NCI-H2107 treated with DMSO at 0.1 percent for 48 hours (cell line): ENCODE measurements around the gene LRRFIP2.
"Not testable (repeated sequence)": the region's sequence is repeated elsewhere in the genome, so short reads cannot be mapped to it uniquely, and the experiment has no call there.

Experiments
- DNase-seq: peaks from one replicate; lab custom pipeline; 2025; ENCODE audit not compliant: unreplicated experiment; lab: John Stamatoyannopoulos, UW

Gene LRRFIP2

DNA sequence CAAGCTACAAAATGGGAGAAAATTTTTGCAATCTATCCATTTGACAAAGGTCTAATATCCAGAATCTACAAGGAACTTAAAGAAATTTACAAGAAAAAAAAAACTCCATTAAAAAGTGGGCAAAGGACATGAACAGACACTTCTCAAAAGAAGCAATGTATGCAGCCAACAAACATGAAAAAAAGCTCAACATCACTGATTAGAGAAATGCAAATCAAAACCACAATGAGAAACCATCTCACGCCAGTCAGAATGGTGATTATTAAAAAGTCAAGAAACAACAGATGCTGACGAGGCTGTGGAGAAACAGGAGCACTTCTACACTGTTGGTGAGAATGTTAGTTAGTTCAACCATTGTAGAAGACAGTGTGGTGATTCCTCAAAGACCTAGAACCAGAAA lies 27.5 kb downstream of the LRRFIP2 start:
- not testable (repeated sequence) for DNase-seq

DNA sequence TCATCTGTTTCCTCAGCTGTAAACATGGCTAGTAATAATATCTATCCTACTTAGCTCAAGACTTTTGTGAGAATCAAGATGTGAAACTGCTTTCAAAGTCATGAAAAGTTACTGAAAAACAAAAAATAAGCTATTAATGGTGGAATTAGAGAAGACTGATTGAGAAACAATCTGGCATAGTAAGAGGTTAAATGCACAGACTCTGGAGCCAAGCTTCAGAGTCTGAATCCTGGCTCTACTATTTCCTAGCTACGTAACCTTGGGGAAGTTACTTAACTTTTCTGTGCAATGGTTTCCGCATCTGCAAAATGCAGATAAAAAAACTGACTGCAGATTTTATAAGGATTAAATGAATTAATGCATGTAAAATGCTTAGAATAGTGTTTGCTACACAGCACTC lies 28.8 kb downstream of the LRRFIP2 start:
- DNase-seq: no peak

DNA sequence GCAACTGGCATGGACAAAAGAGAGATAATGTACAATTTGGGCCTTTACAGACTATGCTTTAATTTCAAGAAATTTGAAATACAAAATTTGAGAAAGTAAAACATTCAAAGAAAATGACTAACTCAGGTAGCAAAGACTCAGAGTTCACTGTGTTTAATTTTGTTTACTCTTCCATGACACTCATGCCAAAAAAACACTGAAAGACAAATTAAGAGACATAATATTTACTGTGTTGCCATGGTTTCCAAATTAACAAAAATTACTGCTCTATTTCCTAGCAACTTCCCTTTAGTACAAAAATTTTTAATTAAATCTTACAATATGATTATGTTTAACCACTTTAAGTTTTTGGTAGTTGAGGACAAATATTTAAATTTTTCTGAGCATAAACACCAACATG lies 29.6 kb downstream of the LRRFIP2 start:
- no peak for DNase-seq

DNA sequence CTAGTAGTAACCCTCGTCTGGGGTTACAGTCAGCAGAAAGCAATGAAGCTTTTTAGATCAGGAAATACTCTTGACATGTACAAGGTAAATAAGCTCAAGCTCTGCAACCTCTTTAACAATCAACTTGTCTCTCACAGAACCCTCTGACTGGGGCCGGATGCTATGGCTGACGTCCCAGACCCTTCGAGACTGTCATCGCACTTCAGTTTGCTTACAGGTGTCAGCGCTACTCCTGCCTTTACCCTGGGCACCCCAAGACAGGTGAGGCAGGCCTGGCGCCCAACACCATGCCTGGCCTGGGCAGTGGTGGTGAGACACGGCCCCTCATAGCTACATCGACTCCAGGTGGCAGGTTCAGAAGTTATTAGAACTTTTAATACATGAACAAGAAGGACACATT lies 30.6 kb downstream of the LRRFIP2 start:
- no peak for DNase-seq

DNA sequence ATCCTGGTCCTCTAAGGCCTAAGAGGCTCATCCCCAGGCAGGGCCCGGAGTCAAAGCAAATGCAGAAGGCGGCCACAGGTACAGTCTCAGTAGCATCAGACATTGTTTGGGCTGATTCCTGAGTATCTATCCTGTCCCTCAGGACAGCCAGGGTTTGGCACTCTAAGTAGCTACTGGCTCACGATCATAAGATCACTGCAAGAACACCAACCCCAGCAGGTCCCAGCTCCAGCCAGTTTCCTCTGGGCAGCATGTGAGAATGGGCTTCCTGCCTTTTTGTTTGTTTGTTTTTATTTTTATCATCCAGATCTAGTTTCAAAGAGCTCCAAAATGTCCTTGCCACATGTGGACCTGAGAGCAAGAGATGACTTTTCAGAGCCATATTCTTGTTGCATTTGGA lies 32.7 kb downstream of the LRRFIP2 start:
- no peak for DNase-seq

DNA sequence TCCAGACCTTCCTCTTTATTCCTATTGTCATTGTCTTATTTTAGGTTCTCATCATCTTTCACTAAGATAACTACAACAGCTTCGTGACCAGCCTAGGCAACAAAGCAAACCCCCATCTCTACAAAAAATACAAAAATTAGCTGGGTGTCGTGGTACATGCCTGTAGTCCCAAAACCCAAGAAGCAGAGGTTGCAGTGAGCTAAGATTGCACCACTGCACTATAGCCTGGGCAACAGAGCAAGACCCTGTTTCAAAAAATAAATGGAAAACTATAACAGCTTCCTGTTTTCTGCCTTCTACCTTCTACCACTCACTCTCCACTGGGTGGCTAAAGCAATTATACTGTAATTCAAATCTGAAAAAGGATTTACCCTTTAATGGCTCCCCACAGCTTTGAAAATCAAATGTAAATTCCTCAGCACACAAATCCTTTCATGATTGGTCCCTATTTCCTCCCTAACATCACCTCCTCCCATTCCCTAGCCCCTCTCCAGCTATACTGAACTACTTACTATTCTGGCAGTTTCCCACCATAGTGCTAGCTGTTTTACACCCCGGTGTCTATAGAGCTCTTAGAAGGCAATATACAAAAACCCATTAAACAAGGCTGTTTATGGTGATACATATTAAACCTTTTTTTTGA lies 33.4 kb downstream of the LRRFIP2 start:
- no peak for DNase-seq

DNA sequence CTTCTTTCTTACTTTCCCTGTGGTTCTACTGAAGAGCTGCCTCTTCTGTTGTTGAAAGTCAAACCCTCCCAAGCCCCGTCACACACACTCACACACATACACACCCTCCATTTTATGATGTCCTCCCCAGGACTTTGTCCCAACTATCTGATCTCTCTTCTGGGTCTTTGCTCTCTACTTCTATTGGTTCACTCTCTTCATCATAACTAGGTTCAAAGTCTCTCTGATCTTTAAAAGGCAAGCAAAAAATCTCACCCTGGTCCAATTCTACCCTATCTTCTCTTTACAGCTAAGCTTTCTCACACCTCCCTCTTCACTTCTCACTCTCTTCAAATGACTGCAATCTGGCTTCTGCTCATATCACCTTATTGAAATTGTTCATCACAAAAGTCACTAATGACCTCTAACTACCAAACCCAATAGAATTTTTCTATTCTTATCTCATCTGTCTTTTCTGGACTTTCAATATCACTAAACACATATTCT lies 34.8 kb downstream of the LRRFIP2 start:
- DNase-seq: no peak

DNA sequence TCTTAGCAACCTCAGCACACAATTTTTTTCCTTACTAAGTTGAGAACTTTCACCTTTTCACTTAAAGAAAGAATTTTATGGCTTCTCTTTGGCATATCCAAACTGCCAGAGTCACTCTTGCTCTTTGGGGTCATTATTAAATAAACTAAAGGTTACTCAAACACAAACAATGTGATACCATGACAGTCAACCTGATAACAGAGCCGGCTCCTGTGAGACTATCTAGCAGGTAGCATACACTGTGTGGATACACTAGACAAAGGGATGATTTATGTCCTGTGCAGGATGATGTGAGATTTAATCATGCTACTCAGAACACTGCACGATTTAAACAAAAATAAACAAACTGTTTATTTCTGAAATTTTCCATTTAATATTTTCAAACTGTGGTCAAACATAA lies 35.6 kb downstream of the LRRFIP2 start:
- no peak for DNase-seq

DNA sequence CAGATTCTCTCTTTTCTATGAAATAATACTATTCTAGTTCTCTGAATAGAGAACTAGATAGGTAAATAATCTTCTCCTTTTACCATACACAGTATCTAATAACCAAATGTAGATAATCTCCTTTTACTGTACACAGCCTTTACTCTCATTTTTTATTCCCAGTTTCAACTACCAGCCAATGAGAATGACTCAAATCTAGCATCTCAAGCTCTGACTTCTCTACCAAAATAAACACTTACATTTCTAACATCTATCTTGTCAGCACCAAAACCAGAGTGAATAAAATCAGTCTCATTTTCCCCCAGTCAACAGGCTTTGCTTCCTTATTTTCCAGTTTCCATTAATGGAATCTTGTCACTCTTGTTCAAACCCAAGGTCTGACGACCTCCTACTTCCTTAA lies 36.9 kb downstream of the LRRFIP2 start:
- DNase-seq: no peak

DNA sequence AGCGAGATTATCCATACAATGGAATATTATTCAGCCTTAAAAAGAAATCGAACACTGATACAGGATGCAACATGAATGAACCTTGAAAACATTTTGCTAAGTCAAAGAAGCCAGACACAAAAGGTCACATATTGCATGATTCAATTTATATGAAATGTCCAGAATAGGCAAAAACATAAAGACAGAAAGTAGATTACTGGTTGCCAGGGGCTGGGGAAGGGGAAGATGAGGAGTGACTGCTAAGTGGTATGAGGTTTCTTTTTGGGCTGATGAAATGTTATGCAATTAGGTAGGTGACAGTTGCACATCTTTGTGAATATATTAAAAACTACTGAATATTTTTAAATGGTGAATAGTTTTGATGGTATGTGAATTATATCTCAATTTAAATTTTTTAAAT lies 38.3 kb downstream of the LRRFIP2 start:
- no peak for DNase-seq

DNA sequence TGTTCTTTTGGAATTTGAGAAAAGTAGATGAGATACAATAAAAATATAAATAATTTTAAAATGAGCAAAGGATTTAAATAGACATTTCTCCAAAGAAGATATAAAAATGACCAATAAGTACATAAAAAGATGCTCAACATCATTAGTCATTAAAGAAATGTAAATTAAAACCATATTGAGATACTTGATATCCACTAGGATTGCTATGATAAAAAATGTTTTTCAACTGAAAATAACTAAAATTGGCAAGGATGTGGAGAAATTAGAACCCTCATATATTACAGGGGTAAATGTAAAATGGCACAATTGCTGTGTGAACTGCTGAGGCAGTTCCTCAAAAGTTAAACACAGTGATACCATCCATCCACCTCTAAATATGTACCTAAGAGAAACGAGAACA lies 38.8 kb downstream of the LRRFIP2 start:
- DNase-seq: no peak

DNA sequence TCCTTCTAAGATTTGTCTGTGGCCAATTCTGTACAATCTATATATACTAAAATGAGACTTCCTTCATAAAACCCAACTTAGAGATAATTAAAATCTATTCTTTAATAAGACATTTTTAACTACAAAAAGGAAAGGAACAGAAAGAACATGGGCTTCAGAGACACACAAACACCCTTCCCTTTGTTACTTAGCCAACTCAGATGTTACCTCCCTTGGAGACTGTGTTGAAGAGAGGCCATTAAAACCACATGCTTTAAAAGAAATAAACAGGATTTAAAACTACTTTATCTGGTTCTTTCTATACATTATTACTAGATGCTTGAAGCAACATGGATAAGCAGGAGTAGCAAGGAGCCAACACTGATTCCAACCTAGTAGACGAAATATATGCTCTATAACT lies 42.0 kb downstream of the LRRFIP2 start:
- DNase-seq: no peak

DNA sequence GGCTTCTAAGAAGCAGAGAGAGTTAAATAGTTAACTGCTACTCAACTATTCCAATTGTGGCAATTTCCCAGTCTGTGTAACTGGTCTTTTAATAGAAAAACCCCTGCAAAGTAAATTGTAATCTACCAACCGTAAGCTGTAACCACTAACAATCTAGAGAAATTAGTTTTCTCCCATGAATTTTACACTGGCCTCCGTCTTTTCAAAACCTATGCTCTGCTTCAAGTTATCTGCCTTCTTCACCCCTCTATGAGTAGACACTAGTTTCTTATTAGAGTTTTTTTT lies 42.6 kb downstream of the LRRFIP2 start:
- DNase-seq: no peak

DNA sequence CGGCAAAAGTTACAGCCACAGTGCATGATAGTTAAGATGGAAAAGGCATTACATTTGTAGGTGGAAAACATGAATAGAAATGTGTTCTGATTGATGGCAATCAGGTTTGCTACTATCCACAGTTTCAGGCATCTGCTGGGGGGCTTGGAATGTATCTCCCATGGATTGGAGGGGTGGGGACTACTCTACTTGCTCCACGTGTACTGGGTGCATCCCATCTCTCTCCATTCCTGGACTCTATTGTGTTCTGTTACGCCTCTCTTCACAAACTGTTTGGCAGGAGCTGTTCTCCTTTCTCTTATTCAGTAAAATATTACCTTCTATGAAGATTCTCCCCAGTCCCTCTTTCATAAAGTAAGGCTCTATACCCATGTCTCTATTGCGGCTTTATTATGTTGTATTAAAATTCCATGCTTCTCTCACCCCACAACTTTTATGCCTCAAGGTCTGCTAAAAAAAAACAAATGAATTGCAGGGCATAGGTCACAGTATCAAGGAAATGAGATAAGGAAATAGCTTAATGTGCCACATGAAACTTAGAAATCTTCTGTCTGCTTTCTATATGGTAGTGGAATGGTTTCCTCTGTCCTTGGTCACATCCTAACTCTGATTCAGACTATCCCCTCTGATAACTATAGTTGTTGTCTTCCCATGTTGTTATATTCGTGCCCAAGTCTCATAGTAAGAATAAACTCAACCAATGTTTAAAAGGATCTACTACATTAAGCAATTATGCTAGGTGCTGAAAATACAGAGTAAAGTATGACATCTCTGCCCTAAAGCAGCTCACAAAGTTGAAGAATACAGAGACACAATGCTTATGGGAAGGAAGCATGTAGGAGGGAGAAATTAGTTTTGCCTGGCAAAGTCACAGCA lies 43.2 kb downstream of the LRRFIP2 start:
- DNase-seq: no peak

DNA sequence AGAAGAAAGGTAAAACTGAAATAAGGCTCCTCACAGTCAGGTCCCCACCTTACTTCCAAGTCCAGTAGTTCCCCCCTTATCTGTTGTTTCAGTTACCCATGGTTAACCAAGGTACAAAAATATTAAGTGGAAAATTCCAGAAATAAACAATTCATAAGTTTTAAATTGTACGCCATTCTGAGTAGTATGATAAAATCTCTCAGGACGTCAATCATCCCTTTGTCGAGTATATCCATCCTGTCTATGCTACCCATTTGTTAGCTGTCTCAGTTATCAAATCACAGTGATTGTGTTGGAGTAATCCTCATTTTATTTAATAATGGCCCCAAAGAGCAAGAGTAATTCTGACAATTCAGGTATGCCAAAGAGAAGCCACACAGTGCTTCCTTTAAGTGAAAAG lies 43.9 kb downstream of the LRRFIP2 start:
- DNase-seq: no peak

DNA sequence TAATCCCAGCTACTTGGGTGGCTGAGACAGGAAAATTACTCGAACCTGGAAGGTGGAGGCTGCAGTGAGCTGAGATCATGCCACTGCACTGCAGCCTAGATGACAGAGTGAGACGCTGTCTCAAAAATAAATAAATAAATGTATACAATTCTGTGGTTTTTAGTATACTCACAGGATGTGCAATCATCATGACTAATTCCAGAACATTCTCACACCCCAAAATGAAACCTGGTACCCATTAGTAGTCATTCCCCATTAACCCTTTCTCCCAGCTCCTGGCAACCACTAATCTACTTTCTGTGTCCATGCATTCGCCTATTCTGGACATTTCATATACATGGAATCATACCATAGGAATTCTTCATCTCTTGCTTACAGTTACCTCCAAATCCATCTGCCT lies 44.5 kb downstream of the LRRFIP2 start:
- DNase-seq: no peak

DNA sequence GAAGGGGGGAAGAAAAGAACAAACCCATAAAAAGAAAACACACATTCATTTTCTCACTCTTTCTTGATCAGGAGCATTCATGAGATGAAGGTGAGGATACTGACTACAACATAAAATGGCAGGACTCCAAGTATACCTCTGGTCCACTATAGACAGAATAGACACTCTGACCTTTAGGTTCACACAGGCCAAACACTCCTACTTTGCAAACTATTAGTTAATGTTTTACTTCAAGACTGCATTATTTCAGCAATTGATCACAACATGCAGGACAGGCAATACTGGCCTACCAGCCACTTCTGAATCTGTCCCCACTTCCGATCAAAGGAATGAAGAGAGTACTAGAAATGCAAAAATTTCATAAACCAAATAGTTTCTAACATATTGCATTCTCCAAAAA lies 47.0 kb downstream of the LRRFIP2 start:
- DNase-seq: no peak

DNA sequence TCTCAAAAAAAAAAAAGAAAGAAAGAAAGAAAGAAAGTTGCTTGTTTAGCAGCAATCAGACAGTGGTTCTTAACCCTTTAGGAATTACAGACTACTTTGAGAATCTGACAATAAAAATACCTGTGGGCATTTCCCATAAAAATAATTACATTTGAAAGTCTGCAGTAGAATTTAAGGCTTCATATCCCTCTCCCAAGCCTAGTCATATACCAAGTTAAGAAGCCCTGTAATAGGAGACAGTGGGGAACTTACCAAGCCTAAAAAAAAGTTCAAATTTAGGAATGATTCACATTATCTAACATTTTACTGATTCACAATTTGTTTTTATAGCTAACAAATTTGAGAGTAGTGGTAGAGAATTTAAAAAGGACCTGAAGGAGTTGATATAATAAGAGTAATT lies 47.5 kb downstream of the LRRFIP2 start:
- no peak for DNase-seq

DNA sequence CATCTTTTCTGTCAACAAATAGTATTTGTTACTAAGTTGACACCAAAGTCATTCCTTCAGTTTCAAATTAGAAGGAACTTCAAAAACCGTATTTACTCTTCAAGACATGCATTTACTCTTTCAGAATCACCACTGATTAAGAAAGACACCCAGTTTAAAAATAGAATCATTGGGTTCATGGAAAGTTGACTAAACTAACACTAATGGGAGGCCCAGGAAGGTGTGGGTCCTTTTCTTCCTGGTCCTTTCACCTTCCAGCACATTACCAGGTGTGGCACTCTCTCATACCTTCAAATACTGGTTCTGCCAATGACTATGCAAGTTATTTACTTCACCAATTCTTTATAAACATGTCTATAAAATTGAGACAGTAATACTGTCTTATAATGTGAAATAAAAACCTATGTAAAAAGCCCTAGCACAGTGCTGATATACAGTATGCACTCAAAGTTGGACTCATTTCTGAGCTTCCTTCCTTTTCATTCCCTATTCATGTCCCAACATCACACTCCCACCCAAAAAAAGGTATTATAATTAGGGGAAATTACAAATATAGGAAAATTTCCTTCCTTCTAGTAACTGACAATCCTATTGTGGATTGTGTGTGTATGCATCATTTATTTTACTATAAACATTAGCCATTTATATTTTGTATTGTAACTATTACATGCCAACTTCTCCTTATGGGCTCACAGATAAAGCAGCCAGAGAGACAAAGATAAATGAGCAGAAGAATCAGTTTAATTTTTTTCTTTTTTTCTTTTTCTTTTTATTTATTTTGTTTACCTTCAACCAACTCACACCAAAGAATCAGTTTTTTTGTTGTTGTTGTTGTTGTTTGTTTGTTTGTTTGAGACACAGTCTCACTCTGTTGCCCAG lies 48.9 kb downstream of the LRRFIP2 start:
- DNase-seq: no peak

DNA sequence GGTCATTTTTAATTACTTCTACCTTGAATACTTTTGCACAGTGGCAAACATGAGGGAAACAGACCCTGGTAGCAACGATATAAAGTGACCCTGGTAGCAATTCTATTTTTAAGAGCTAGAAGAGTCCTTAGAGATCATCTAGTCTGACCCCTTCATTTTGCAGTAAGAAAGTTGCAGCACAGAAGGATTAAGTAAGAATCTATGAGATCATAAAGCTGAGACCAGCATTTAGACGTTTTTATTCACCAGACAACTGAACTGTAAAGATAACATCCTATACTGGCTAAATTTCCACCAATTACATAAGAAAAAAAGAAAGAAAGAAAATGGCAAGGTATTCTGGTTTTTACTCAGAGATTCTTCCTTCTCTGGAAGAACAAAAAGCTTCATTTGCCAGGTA lies 49.9 kb downstream of the LRRFIP2 start:
- DNase-seq: no peak

DNA sequence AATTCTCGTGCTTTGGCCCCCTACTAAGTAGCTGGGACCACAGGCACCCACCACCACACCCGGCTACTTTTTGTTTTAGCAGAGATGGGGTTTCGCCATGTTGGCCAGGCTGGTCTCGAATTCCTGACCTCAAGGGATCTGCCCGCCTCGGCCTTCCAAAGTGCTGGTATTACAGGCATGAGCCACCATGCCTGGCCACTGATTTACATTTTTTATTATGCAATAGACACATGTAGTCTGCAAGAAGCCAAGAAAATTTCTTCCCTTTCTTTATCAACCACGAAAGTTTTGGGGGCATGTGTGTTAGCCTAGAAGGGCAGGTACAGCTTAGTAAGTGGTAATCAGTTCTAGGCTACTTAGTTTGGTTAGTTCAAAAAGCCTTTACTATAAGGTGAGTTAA lies 51.1 kb downstream of the LRRFIP2 start:
- DNase-seq: no peak

DNA sequence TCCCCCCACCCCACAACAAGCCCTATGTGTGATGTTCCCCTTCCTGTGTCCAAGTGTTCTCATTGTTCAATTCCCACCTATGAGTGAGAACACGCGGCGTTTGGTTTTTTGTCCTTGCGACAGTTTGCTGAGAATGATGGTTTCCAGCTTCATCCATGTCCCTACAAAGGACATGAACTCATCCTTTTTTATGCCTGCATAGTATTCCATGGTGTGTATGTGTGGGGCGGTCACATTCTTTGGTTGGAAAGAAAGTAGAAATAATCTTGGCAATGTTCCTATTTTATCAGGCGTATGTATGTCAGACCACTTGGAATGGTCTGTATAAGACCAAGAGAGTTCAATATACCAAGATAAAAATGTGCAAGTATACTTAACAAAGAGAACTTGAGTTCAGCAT lies 52.3 kb downstream of the LRRFIP2 start:
- DNase-seq: not testable (repeated sequence)
